ENCODE results near the gene FRA10AC1. TPM values are rescaled to one million over a fixed set of nuclear protein-coding genes. Genes with fewer than 3 reads are reported as not detected.

FRA10AC1 gene
- total RNA-seq, 1 experiment from 2014 or later = 1.8 TPM

DNA sequence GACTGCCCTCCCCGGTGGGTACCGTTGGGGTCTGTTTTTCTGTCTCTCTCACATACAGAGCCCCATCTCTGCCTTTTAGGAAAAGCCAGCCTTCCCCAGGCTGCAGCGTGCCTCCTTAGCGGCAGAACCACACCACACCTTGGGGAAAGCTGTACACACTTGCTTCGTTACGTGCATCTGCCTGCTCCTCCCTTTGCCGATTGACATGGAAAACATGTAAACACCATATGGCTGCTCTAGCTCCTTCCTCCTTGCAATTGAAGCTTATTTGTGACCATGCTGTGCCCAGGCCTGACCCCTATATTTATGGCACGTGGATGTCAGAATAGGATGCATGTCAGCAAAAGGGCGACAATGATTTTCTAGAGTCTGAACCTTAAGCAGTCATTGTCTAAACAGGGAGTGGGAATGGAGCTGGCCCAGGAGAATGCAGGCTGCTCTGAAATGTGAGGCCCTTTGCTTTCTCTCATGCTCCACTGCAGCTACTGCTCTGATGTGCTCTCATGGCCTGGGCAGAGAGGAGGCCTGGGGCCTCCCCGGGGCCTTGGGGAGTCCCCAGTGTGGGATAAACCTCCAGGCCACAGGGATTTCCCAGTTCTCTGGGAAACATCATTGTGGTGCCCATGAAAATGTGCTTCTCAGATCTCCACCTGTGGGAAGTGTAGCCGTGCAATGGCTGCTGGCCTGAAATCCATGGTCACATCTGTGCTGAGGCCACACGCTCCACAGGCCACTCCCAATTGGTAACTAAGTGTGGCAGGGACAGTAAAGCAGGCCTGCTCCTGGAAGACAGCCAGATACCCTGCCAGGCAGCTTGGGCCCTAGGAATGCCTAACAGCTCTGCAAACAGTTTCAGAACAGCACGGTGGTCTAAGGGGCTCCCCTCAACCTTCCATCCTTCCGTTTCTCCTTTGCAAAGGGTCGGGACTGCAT is 71.5 kb downstream of the FRA10AC1 start:
- no peak for DNase-seq (ENCODE audit: low spot score)

DNA sequence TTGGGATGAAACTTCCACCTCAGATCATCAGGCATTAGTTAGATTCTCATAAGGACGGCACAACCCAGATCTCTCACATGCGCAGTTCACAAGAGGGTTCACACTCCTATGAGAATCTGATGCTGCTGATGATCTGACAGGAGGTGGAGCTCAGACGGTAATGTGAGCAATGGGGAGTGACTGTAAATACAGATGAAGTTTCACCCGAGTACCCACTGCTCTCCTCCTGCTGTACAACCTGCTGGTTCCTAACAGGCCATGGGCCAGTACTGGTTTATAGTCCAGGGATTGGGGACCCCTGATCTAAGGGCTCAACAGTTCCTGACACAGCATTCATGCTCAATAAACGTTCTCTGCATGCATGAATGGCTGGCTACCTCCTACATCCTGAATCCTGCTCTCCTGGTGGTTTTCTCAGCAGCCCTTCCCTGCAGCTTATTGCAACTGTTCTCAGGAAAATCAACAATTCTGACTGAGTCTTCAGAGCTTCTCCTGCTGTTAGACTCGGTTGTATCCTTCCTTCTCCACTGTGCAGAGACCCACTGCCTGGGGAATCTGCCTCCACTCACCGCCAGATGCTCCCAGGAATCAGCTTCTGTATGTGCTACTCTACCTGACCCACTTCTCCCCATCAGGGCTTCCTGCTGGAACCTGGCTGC is 72.6 kb downstream of the FRA10AC1 start:
- DNase-seq (ENCODE audit: low spot score) = no peak

DNA sequence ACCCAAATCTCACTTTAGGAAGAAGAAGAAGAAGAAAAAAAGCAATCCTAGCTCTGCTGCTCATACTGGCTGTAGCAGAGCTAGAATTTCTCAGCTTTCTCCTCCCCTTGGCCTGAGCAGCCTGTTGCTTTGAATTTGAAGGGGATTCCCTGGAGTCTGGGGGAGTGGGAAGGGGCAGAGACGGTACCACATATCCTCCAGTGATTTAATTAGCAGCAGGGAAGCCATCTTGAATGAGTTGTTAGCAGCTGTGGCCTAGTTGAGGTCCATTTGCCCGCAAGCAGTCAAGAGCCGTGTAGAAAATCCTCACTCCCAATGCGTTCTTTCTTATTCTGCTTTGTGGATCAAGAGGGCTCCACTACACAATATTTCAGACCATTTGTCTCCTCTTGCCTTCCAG is 73.5 kb downstream of the FRA10AC1 start:
- no peak for DNase-seq (ENCODE audit: low spot score)

DNA sequence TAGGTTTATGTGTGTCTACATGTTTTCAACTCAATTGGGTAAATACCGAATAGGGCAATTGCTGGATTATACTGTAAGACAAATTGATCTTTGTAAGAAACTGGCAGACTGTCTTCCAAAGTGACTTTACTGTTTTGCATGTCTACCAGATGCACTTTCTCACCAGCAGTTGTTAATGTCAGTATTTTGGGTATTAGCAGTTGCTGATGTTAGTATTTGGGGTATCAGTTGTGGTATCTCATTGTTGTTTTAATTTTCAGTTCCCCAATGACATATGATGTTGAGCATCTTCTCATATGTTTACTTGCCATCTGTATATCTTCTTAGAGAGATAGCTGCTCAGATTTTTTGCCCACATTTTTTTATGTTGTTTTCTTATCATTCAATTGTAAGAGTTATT is 79.5 kb downstream of the FRA10AC1 start:
- no peak for DNase-seq (ENCODE audit: low spot score)

DNA sequence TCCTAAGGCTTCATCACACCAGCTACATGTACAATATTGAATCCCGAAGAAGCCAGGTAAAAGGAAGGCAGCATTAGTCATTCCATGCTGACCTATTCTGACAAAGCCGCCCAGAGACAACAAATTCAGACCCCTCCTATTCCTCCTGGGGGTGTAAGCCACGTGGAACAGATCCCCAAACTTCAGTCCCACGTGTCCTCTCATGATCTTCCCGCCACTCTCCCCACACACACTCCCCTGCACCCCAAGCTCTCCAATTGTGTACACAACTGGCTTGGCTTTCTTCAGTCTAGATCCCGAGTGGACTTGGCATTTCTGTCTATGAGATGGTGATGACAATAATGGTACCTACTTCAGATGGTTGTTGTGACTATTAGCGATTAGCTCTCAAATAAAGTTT is 81.5 kb downstream of the FRA10AC1 start:
- DNase-seq (ENCODE audit: low spot score) = no peak

Other genes with a start within 250 kb of the FRA10AC1 start
- 16.1 and 19.2 TPM in 2 replicates for gene MYOF, start 220.3 kb downstream of the FRA10AC1 start, total RNA-seq (2014; rRNA removed; shearing (Covaris generic))
- 38.1 and 42.0 TPM in 2 replicates for gene CEP55, start 206.0 kb downstream of the FRA10AC1 start, total RNA-seq (2014; rRNA removed; shearing (Covaris generic))
- gene FFAR4, start 135.9 kb downstream of the FRA10AC1 start, total RNA-seq (2014; rRNA removed; shearing (Covaris generic)) = 88.1 and 97.9 TPM in 2 replicates
- 2.7 and 4.5 TPM in 2 replicates for gene RBP4, start 101.4 kb downstream of the FRA10AC1 start, total RNA-seq (2014; rRNA removed; shearing (Covaris generic))
- not detected in 2 replicates for gene PDE6C, start 90.1 kb downstream of the FRA10AC1 start, total RNA-seq (2014; rRNA removed; shearing (Covaris generic))
- not detected in 2 replicates for gene LGI1, start 55.3 kb upstream of the FRA10AC1 start, total RNA-seq (2014; rRNA removed; shearing (Covaris generic))
- 6.2 and 7.5 TPM in 2 replicates for gene SLC35G1, start 191.4 kb upstream of the FRA10AC1 start, total RNA-seq (2014; rRNA removed; shearing (Covaris generic))